D721Med (cell line): ENCODE results near the gene ZNF689.

ENCODE experiments used
- DNase-seq: peaks from one replicate; pipeline ENCODE4 v3.0.0; 2011; ENCODE audit warnings: low spot score; ENCODE audit not compliant: insufficient read length
- FAIRE-seq: peaks from 2 replicates; lab custom pipeline; 2011; peaks lifted over from hg19 to GRCh38; lab: Jason Lieb, UNC
- TF ChIP-seq, protein P1 (sequence below): IDR thresholded peaks from 2 replicates; pipeline ENCODE4 v1.5.1; 2012; ENCODE audit warnings: mild to moderate bottlenecking, control low read depth; ENCODE audit not compliant: insufficient read depth; ENCODE audit errors: missing control alignments

ZNF689 gene

DNA sequence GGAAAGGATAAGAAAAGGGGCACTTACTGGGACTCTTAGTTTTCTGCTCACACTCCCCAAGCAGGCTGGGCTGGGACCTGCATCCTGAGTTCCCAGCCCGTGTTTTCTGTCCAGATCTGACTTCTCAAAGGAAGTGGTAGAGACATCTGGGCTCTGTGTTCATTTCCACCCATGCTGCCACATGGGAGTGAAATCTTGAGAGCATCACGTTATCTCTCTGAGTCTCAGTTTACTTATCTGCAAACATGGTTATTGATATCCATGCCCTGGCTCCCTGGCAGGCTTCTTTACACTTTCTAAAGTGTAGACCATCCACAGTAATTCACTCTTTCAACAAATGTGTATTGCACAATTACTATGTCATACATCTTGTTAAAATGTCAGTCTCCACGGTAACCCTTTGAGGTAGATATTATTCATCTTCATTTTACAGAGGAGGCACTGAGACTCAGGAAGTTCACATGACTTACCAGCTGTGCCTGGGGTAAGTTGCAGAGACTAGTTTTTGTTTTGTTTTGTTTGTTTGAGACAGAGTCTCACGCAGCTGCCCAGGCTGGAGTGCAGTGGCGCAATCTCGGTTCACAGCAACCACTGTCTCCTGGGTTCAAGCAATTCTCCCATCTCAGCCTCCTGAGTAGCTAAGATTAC is 42.1 kb downstream of the ZNF689 start:
- FAIRE-seq (no peak), DNase-seq (no peak)
- TF ChIP-seq, protein P1, sequence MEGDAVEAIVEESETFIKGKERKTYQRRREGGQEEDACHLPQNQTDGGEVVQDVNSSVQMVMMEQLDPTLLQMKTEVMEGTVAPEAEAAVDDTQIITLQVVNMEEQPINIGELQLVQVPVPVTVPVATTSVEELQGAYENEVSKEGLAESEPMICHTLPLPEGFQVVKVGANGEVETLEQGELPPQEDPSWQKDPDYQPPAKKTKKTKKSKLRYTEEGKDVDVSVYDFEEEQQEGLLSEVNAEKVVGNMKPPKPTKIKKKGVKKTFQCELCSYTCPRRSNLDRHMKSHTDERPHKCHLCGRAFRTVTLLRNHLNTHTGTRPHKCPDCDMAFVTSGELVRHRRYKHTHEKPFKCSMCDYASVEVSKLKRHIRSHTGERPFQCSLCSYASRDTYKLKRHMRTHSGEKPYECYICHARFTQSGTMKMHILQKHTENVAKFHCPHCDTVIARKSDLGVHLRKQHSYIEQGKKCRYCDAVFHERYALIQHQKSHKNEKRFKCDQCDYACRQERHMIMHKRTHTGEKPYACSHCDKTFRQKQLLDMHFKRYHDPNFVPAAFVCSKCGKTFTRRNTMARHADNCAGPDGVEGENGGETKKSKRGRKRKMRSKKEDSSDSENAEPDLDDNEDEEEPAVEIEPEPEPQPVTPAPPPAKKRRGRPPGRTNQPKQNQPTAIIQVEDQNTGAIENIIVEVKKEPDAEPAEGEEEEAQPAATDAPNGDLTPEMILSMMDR, result no peak

DNA sequence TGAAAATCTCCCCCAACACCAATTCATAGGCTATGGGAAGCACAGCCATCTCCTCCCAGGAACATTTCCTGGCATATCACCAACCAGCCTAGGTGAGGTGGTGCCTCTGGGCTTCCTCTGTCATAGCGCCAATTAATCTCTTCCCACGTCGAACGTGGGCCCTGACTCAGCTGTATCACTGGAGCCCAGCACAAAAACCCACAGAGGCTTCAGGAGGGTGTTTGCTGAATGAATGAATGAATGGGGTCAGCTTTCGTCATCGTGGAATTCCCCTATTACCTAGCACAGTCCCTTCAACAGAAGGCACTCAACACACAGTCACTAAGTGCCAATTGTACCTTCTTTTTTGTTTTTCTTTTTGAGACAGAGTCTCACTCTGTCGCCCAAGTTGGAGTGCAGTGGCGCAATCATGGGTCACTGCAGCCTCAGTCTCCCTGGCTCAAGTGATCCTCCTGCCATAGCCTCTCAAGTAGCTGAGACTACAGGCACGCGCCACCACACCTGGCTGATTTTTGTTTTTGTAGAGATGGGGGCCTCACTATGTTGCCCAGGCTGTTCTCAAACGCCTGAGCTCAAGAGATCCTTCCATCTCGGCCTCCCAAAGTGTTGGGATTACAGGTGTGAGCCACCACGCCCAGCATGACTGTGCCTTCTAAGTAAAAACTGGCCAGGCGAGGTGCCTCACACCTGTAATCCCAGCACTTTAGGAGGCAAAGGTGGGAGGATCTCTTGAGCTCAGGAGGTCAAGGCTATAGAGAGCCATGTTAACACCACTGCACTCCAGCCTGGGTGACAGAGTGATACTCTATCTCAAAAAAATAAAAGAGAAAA is 42.8 kb downstream of the ZNF689 start:
- TF ChIP-seq, protein P1, result no peak
- FAIRE-seq (no peak), DNase-seq (no peak)

DNA sequence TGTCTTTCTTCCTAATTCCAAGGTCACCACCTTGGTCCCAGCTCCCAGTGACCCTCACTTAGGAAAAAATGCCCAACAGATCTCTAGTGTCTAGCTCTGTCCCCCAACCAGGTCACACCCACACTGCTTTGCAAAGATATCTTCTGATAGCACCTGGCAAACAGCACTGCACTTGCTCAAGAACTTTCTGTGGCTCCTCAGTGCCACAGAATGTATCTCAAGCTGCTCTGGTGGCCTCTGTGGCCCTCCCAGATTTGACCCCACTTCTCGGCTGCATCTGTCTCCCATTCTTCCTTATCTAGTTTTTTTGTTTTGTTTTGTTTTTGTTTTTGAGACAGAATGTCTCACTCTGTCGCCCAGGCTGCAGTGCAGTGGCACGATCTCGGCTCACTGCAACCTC is 43.7 kb downstream of the ZNF689 start:
- DNase-seq (no peak), FAIRE-seq (no peak)
- TF ChIP-seq, protein P1, result no peak

DNA sequence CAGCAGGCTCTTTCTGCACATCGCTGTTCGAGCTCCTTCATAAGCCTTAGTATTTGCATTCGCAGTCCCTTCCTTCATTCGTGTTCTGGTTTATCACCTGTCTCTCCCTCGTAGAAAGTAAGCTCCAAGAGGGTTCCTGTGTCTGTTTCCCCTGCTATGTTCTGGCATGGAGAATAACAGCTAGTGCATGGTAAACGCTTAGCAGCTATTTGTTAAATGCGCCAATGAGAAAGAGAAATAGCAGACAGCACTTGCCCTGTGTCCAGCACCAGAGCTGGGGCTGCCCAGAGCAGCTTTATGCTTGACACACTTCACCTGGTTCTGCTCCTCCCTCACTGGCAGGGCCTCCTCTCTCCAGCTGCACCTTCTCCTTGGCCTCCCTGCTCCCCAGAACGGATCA is 44.2 kb downstream of the ZNF689 start:
- TF ChIP-seq, protein P1, result no peak
- DNase-seq, result no peak
- FAIRE-seq, result no peak

DNA sequence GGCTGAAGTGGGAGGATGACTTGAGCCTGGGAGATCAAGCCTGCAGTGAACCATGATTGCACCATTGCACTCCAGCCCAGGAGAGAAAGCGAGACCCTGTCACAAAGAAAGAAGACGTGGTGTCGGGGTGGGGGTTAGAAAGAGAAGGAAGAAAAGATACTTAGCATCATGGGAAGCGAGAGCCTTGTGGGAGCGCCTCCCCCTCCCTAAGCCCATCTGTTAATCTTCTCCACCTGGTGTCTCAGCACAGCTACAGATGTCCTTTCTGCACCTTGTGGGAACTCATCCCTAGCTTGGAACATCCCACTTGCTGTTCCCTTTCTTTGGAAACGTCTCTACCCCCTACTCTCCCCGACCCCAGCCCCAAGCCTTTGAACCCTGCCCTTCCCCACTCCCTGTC is 44.7 kb downstream of the ZNF689 start:
- no peak for FAIRE-seq
- DNase-seq, result peak; percentile 73
- TF ChIP-seq, protein P1, result no peak

DNA sequence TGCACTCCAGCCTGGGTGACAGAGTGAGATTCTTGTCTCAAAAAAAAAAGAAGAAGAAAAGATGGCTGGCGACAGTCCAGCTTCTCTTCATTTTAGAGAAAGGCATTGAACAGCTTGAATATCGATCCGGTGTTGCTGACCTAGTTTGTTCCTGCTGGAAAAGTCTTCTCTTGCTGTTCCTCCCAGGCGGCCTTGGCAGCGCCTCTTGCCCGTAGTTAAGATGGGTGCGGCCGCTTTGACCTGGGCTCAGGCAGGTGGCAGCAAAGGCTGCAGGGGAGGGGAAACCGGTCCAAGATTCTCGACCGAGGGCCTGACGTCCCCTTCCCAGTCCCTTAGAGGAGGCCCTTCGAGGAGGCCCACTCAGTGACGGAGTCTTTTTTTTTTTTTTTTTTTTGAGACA is 48.2 kb downstream of the ZNF689 start:
- no peak for DNase-seq
- TF ChIP-seq, protein P1, result no peak
- FAIRE-seq, result no peak
